ENCODE results near the gene PACS2. TPM values are rescaled to one million over a fixed set of nuclear protein-coding genes. Genes with fewer than 3 reads are reported as not detected.
A peak's percentile ranks its signal among the peaks of the same experiment; 100 is the strongest.
"Not testable (repeated sequence)": the region's sequence is repeated elsewhere in the genome, so short reads cannot be mapped to it uniquely, and the experiment has no call there.

The PACS2 gene
- total RNA-seq, 2 experiments from 2014 or later: 25.1 to 29.6 TPM

DNA sequence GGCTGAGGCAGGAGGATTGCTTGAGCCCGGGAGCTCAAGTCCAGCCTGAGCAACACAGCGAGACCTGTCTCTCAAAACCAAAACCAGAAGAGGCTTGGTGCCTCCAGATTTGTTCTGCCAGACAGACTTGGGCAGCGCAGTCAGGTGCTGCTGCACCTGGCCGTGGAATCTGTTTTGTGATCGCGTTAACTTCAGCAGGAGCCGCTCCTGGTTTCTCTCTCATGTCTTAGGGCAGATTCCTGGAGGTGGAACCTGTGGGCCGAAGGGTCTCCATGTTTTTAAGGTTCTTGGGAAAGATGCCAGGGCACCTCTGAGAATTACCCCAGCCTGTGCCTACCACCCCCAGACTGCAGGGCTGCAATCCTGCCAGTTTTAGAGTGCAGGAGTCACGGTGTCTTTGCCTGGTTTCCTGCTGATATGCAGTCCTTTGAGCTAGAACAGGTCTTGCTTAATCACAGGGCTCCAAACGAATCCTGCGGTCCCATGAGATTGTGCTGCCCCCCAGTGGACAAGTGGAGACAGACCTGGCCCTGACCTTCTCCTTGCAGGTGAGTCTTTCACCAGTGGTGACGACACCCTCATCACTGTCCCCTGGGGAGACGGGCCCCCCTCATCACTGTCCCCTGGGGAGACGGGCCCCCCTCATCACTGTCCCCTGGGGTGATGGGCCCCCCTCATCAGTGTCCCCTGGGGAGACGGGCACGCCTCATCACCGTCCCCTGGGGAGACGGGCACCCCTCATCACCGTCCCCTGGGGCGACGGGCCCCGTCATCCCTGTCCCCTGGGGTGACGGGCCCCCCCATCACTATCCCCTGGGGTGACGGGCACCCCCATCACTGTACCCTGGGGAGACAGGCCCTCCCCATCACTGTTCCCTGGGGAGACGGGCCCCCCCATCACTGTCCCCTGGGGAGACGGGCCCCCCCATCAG lies 37.6 kb downstream of the PACS2 start:
- Mint-ChIP-seq H3K4me3 (no peak overlapping the region), H3K27me3 (ENCODE audit: low read depth) (no peaks in the 10 kb centered on the region), H3K27ac (no peak overlapping the region), H3K4me1 (ENCODE audit: low read depth) (peaks cover 3% of the 10 kb centered on the region), H3K9me3 (no peaks in the 10 kb centered on the region), H3K36me3 (ENCODE audit: low read depth) (no peaks in the 10 kb centered on the region)
- CTCF ChIA-PET: interaction anchor here (0.6 to 1.8 kb wide), 18 partner anchors 10 to 335 kb away, joined by 3 to 8 read pairs (median 3); no protein-coding TSS in a partner anchor
- DNase-seq: peak; percentile 96
- intact Hi-C loops (cut with micrococcal nuclease): loop anchor here (1.0 kb wide), 2 partner anchors 149 to 262 kb away; no protein-coding TSS in a partner anchor

DNA sequence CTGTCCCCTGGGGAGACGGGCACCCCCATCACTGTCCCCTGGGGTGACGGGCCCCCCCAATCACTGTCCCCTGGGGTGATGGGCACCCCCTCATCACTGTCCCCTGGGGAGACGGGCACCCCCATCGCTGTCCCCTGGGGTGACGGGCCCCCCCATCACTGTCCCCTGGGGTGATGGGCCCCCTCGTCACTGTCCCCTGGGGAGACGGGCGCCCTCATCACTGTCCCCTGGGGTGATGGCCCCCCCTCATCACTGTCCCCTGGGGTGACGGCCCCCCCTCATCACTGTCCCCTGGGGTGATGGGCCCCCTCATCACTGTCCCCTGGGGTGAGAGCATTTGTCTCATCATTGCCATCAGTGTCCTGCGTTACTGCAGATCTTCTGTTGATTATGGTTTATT lies 38.6 kb downstream of the PACS2 start:
- Mint-ChIP-seq H3K27me3 (ENCODE audit: low read depth) (no peaks in the 10 kb centered on the region), H3K4me3 (no peak overlapping the region), H3K36me3 (ENCODE audit: low read depth) (no peaks in the 10 kb centered on the region), H3K9me3 (no peaks in the 10 kb centered on the region), H3K27ac (no peak overlapping the region), H3K4me1 (ENCODE audit: low read depth) (peaks cover 3% of the 10 kb centered on the region)
- CTCF ChIA-PET: no interaction called here
- DNase-seq: no peak
- intact Hi-C loops (cut with micrococcal nuclease): no loop called here

DNA sequence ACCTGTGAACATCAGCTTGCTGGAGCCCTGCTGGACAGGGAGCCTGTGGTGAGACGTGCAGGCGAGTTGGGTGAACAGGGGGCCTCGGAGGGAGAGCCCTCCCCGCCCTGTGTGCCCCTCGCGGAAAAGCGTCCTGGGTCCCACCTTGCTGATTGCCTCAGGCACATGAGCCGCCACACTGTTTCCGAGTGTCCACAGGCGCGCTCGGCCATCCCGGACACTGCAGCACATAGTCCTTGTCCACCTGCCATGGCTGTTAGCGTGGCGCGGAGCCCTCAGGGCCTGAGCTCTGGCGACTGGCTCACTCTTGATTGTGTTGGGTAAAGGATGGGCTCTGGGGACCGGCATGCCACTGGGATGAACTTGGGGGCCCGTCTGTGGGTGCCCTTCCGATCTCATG lies 40.0 kb downstream of the PACS2 start:
- Mint-ChIP-seq H3K27ac (no peak overlapping the region), H3K27me3 (ENCODE audit: low read depth) (no peaks in the 10 kb centered on the region), H3K4me3 (no peak overlapping the region), H3K4me1 (ENCODE audit: low read depth) (peaks cover 3% of the 10 kb centered on the region), H3K9me3 (no peaks in the 10 kb centered on the region), H3K36me3 (ENCODE audit: low read depth) (no peaks in the 10 kb centered on the region)
- DNase-seq: no peak
- intact Hi-C loops (cut with micrococcal nuclease): no loop called here
- CTCF ChIA-PET: interaction anchor here (0.6 kb wide), 1 partner anchor 128 kb away, joined by 4 read pairs; no protein-coding TSS in a partner anchor

DNA sequence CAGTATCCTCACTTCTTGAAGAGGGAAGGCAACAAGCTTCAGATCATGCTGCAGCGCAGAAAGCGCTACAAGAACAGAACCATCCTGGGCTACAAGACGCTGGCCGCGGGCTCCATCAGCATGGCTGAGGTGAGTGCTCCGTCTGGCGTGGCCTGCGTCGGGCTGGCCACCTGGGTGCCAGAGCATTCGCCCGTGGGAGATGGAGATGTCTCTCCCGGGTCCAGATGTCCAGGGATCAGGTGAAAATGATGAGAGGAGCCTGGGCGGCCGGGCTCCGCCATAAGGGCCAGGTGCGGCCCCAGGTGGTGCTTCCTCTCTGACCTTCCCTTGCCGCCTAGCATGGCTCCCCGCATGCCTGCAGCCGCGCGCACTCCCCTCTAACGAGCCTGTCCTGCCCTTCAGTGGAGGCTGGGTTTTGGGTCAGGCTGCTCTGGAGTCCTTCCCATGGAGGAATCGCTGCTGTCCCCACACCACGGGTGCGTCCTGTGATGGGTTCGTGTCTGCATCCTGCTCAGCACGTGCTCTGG lies 40.6 kb downstream of the PACS2 start:
- Mint-ChIP-seq H3K27me3 (ENCODE audit: low read depth) (no peaks in the 10 kb centered on the region), H3K4me1 (ENCODE audit: low read depth) (peaks cover 3% of the 10 kb centered on the region), H3K9me3 (no peaks in the 10 kb centered on the region), H3K4me3 (no peak overlapping the region), H3K27ac (no peak overlapping the region), H3K36me3 (ENCODE audit: low read depth) (no peaks in the 10 kb centered on the region)
- intact Hi-C loops (cut with micrococcal nuclease): no loop called here
- CTCF ChIA-PET: no interaction called here
- DNase-seq: no peak

DNA sequence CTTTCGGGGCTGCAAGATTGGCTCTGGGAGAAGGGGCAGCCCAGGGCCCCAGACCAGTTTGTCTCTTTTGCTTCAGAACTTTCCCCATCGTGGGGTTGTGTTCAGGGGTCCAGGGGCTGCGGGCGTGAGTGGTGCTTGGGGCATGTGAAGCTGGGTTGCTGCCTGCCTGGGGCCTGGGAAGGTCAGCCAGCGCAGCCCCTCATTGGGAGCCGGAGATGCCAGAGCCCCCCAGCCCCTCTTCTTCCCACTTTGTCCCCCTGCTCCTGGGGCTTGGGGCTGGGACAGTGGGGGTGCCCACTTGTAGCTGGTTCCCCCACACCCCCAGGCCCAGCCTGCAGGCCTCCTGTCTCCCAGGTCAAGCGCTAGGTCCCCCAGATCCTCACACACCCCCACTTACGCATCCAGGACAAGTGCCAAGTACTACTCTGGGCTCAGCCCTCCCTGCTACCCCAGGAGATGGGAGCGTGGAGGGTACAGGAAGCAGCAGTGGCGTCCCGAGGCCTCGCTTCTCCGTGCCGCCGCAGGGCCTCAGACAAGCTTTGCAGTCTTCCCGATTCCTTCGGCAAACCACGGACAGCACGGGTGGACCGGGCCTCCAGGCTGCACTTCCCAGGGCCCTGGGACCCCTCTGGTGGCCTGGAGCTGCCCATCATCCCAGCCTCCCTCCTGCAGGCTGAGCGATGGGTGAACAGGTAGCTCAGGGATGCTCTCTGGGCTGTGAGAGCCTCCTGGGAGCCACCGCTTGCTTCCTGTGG lies 41.5 kb downstream of the PACS2 start:
- no peaks in the 10 kb centered on the region for H3K27me3 Mint-ChIP-seq (ENCODE audit: low read depth)
- intact Hi-C loops (cut with micrococcal nuclease): no loop called here

DNA sequence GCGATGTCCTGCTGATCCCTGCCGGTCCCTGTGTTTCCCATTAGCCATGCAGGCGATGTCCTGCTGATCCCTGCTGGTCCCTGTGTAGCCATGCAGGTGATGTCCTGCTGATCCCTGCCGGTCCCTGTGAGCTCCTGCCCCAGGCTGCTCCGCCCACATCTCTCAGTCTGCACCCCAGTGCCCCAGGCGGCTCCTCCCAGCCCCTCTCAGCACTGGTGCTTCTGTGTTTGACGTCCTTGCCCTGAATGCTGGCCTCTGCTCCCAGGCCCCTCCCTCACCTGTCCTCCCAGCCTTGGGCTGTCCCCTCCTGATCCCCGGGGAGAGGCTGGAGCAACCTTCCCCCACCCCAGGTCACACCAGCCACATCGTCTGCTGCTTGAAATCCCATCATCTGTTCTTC lies 42.4 kb downstream of the PACS2 start:
- no peaks in the 10 kb centered on the region for H3K9me3 Mint-ChIP-seq
- H3K36me3 Mint-ChIP-seq (ENCODE audit: low read depth): no peaks in the 10 kb centered on the region
- H3K4me1 Mint-ChIP-seq (ENCODE audit: low read depth): peaks cover 4% of the 10 kb centered on the region
- no peak for DNase-seq
- H3K27me3 Mint-ChIP-seq (ENCODE audit: low read depth): no peaks in the 10 kb centered on the region
- intact Hi-C loops (cut with micrococcal nuclease): no loop called here
- CTCF ChIA-PET: no interaction called here
- H3K4me3 Mint-ChIP-seq: no peak overlapping the region
- H3K27ac Mint-ChIP-seq: no peak overlapping the region

More for the DNA sequence above, 41.5 kb downstream of the PACS2 start:
- Mint-ChIP-seq H3K4me1 (ENCODE audit: low read depth) (peaks cover 3% of the 10 kb centered on the region), H3K36me3 (ENCODE audit: low read depth) (no peaks in the 10 kb centered on the region), H3K4me3 (no peak overlapping the region), H3K9me3 (no peaks in the 10 kb centered on the region), H3K27ac (no peak overlapping the region)
- CTCF ChIA-PET: no interaction called here
- DNase-seq: no peak

DNA sequence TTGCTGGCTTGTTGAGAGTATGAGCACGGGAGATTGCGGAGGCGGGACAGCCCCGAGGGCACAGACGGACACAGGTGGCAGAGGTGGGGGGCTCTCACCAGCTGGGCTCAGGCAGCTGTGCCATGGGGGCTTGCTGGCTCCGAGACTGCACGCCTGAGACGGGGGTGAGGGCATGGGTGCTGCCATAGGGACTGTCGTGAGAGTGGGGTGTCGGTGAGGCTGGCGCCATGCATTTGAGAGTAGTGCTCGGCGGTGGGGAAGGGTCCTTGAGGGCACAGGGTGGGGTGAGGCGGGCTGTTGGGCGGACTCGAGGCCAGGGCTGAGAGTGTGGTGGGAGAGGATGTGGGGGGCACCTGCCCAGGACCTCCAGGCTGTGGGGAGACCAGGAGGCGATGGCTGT lies 43.1 kb downstream of the PACS2 start:
- Mint-ChIP-seq H3K4me3 (no peak overlapping the region), H3K9me3 (no peaks in the 10 kb centered on the region), H3K36me3 (ENCODE audit: low read depth) (no peaks in the 10 kb centered on the region), H3K27me3 (ENCODE audit: low read depth) (no peaks in the 10 kb centered on the region), H3K27ac (no peak overlapping the region), H3K4me1 (ENCODE audit: low read depth) (peaks cover 3% of the 10 kb centered on the region)
- intact Hi-C loops (cut with micrococcal nuclease): no loop called here
- CTCF ChIA-PET: interaction anchor here (0.6 kb wide), 1 partner anchor 359 kb away, joined by 3 read pairs; no protein-coding TSS in a partner anchor
- DNase-seq: no peak

DNA sequence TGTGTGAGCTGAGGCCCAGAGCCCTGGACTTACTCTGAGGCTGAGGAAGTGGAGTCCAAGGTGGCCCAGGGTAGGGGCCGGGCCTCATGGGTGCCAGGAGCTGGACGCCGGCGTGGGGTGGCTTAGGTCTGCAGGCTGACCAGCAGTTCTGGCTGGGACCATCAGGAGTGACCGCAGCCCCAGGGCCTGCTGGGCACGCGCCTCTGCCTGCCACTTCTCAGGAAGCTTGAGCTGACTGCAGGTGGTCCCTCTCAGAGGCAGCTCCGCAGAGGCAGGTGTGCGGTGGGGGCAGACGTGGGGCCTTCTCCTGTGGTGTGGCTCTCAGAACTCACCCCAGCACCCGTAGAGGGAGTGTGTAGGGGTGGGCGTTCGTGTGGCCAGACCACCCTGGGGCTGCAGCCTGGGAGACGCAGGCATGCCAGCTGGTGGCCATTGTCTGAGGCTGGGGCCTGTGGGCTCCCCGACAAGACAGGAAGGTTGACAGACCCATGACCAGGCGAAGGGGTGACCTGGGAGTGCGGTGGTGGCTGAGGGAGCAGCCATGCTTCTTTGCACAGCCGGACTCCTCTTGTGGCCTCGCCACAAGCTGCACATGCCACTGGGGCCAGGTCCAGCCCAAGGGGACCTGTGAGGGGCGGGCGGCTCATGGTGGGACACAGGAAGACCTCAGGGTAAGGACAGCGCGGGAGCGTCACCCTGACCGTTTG lies 43.7 kb downstream of the PACS2 start:
- CTCF ChIA-PET: interaction anchor here (0.6 kb wide), 2 partner anchors 234 to 360 kb away, joined by 3 read pairs; no protein-coding TSS in a partner anchor
- Mint-ChIP-seq H3K27me3 (ENCODE audit: low read depth) (no peaks in the 10 kb centered on the region), H3K4me1 (ENCODE audit: low read depth) (peaks cover 8% of the 10 kb centered on the region), H3K9me3 (no peaks in the 10 kb centered on the region), H3K27ac (no peak overlapping the region), H3K36me3 (ENCODE audit: low read depth) (no peaks in the 10 kb centered on the region), H3K4me3 (no peak overlapping the region)
- intact Hi-C loops (cut with micrococcal nuclease): no loop called here
- no peak for DNase-seq

DNA sequence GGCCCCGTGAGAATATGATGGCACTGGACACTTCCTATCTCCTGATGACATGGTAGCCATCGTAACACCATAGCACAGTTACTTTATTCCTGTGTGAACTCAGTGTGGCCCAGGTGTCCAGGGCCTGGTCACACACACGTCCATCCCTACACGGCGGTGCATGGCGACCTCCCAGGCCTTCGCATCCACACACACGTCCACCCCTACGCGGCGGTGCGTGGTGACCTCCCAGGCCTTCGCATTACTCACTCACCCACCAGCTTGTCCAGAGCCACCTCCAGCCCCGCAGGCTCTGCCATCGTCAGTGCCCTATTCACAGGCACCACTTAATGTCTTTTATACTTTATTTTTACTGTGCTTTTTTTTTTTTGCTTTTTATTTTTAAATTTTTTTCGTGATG lies 44.4 kb downstream of the PACS2 start:
- Mint-ChIP-seq H3K4me1 (ENCODE audit: low read depth) (peaks cover 13% of the 10 kb centered on the region), H3K27me3 (ENCODE audit: low read depth) (peaks cover 4% of the 10 kb centered on the region), H3K27ac (no peak overlapping the region), H3K4me3 (no peak overlapping the region), H3K9me3 (no peaks in the 10 kb centered on the region), H3K36me3 (ENCODE audit: low read depth) (no peaks in the 10 kb centered on the region)
- no peak for DNase-seq
- intact Hi-C loops (cut with micrococcal nuclease): no loop called here
- CTCF ChIA-PET: no interaction called here

DNA sequence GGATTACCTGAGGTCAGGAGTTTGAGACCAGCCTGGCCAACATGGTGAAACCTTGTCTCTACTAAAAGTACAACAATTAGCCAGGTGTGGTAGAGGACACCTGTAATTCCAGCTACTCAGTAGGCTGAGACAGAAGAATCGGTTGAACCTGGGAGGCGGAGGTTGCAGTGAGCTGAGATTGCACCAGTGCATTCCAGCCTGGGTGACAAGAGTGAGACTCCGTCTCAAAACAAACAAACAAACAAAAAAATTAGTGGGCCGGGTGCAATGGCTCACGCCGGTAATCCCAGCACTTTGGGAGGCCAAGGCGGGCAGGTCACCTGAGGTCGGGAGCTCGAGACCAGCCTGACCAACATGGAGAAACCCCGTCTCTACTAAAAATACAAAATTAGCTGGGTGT lies 46.9 kb downstream of the PACS2 start:
- intact Hi-C loops (cut with micrococcal nuclease); H3K27ac Mint-ChIP-seq; DNase-seq; H3K27me3 Mint-ChIP-seq (ENCODE audit: low read depth); H3K4me3 Mint-ChIP-seq; H3K9me3 Mint-ChIP-seq; H3K36me3 Mint-ChIP-seq (ENCODE audit: low read depth): not testable (repeated sequence)
- peaks cover 14% of the 10 kb centered on the region for H3K4me1 Mint-ChIP-seq (ENCODE audit: low read depth)
- CTCF ChIA-PET: interaction anchor here (2.8 kb wide), 1 partner anchor 10 kb away, joined by 9 read pairs; no protein-coding TSS in a partner anchor

DNA sequence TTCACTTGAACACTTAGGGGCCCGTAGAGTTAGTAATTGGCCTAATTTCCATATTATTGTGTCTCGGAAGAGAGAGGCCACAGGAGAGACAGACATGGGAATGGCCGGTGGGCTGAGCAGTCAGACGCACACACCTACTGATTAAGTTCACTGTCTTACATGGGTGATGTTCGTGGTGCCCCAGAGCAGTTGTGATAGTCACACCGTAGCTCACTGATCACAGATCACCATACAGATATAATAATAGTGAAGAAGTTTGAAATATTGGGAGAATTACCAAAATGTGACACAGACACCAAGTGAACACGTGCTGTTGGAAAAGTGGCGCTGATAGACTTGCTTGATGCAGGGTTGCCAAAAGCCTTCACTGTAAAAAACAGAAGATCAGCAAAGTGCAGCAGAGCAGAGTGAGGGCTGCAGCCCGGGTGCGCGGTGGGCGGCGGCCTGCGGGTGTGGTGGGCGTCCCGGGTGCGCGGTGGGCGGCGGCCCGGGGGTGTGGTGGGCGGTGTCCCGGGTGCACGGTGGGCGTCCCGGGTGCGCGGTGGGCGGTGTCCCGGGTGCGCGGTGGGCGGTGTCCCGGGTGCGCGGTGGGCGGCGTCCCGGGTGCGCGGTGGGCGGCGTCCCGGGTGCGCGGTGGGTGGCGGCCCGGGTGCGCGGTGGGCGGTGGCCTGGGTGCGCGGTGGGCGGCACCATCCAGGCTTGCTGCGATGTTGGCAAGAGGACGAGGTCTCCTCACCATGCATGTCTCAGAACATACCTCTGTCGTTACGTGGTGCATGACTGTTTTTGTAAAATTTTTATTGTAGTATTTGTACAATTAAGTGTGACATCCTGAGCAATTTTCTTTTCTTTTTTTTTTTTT lies 49.5 kb downstream of the PACS2 start:
- H3K9me3 Mint-ChIP-seq: no peaks in the 10 kb centered on the region
- intact Hi-C loops (cut with micrococcal nuclease): no loop called here
- CTCF ChIA-PET: no interaction called here
- H3K27ac Mint-ChIP-seq: no peak overlapping the region
- DNase-seq: no peak
- H3K27me3 Mint-ChIP-seq (ENCODE audit: low read depth): peaks cover 5% of the 10 kb centered on the region
- no peaks in the 10 kb centered on the region for H3K36me3 Mint-ChIP-seq (ENCODE audit: low read depth)
- peaks cover 14% of the 10 kb centered on the region for H3K4me1 Mint-ChIP-seq (ENCODE audit: low read depth)
- no peak overlapping the region for H3K4me3 Mint-ChIP-seq

Data from activated naive CD4-positive, alpha-beta T cell treated with anti-CD3 and anti-CD28 coated beads for 36 hours (primary cell).